ENCODE measurements around the gene RPS18. TPM values are rescaled to one million over a fixed set of nuclear protein-coding genes. Genes with fewer than 3 reads are reported as not detected.
A peak's percentile ranks its signal among the peaks of the same experiment; 100 is the strongest.

Gene RPS18
- total and polyA plus RNA-seq, 2 of the 13 experiments (the other 11 are each of a cell fraction or from before 2014, with no cell fraction given) = 3,896 to 5,806 TPM

- TF ChIP-seq ZNF142 (CRISPR knock-in tag; IDR thresholded peaks at IDR 0.05) (no peak), KDM2A (CRISPR knock-in tag; IDR thresholded peaks at IDR 0.05; ENCODE audit: borderline replicate concordance, low read depth) (peak; percentile 28; the same call in 1 of the 2 replicates), HIVEP1 (CRISPR knock-in tag; IDR thresholded peaks at IDR 0.05) (peak; percentile 10; the same call in 1 of the 2 replicates), CHD2 (IDR thresholded peaks at IDR 0.05; ENCODE audit: low read depth, low read length) (0 out of 2 replicates have a peak, but pooled peaks have one; percentile 10), RAD21 (CRISPR knock-in tag; IDR thresholded peaks at IDR 0.05) (0 out of 2 replicates have a peak, but pooled peaks have one; percentile 8), EED (CRISPR knock-in tag; IDR thresholded peaks at IDR 0.05) (no peak; the same call in 1 of the 2 replicates), PCBP1 (IDR thresholded peaks at IDR 0.05; ENCODE audit: borderline replicate concordance, low read depth, low read length) (peak; percentile 15; the same call in 1 of the 2 replicates), ETV5 (CRISPR knock-in tag; IDR thresholded peaks at IDR 0.05; ENCODE audit: borderline replicate concordance) (0 out of 2 replicates have a peak, but pooled peaks have one; percentile 19), HNRNPL (IDR thresholded peaks at IDR 0.05; ENCODE audit: low read depth, low read length) (0 out of 2 replicates have a peak, but pooled peaks have one; percentile 44), ZIK1 (CRISPR knock-in tag; IDR thresholded peaks at IDR 0.05; ENCODE audit: borderline replicate concordance, low read depth) (0 out of 2 replicates have a peak, but pooled peaks have one; percentile 61), ZNF501 (CRISPR knock-in tag; IDR thresholded peaks at IDR 0.05) (0 out of 2 replicates have a peak, but pooled peaks have one; percentile 28), ZBTB14 (CRISPR knock-in tag; IDR thresholded peaks at IDR 0.05) (0 out of 2 replicates have a peak, but pooled peaks have one; percentile 11), MAX (IDR thresholded peaks at IDR 0.05) (0 out of 2 replicates have a peak, but pooled peaks have one; percentile 15), ZFP90 (CRISPR knock-in tag; IDR thresholded peaks at IDR 0.05; ENCODE audit: borderline replicate concordance) (no peak), REL (CRISPR knock-in tag; conservative IDR thresholded peaks at IDR 0.05) (no peak), ZNF747 (CRISPR knock-in tag; IDR thresholded peaks at IDR 0.05; ENCODE audit: borderline replicate concordance) (no peak), ZNF296 (CRISPR knock-in tag; conservative IDR thresholded peaks at IDR 0.05) (0 out of 2 replicates have a peak, but pooled peaks have one; percentile 27)
These were observed 6.0 kb downstream of the RPS18 start (continued) for GRCh38 chr6:33277663-33278391.

Measured in HepG2 (cell line).